Vagina (tissue), 2 donors: ENCODE results near the gene PCSK6. TPM values are rescaled to one million over a fixed set of nuclear protein-coding genes. Genes with fewer than 3 reads are reported as not detected.

Experiments
- DNase-seq, 2 donors: peaks; one replicate each; pipeline ENCODE4 v3.0.0-alpha.2; 2017; ENCODE audit errors: extremely low spot score in 2 of 2
- H3K27ac ChIP-seq: fragments of 200-600 bp; sonication (generic); one replicate; pipeline ENCODE4 v1.5.1; 2019
- H3K27me3 ChIP-seq: fragments of 200-600 bp; sonication (generic); one replicate; pipeline ENCODE4 v1.5.1; 2019
- H3K36me3 ChIP-seq, 2 donors: fragments of 200-600 bp; sonication (generic); one replicate each; pipeline ENCODE4 v1.5.1; 2017 to 2019
- H3K4me1 ChIP-seq: fragments of 200-600 bp; sonication (generic); one replicate; pipeline ENCODE4 v1.5.1; 2019
- H3K4me3 ChIP-seq, 2 donors: fragments of 200-600 bp; sonication (generic); 1 replicate in 1 of 2; 2 replicates in 1 of 2; pipeline ENCODE4 v1.5.1; 2016 to 2019
- H3K9me3 ChIP-seq: fragments of 200-600 bp; sonication (generic); one replicate; pipeline ENCODE4 v1.5.1; 2019
- POLR2A ChIP-seq, 2 donors: fragments of 450-650 bp; IDR thresholded peaks; one replicate each; pipeline ENCODE4 v1.6.1; 2017; ENCODE audit warnings: antibody characterized with exemption in 2 of 2, mild to moderate bottlenecking in 2 of 2, moderate library complexity in 2 of 2
- POLR2AphosphoS5 ChIP-seq, 2 donors: sonication (generic); formaldehyde crosslinking; IDR thresholded peaks; one replicate each; pipeline ENCODE4 v1.9.0; 2017; ENCODE audit warnings: antibody characterized with exemption in 2 of 2, mild to moderate bottlenecking in 2 of 2, low read depth in 1 of 2; ENCODE audit not compliant: insufficient read depth in 1 of 2
- intact Hi-C: fragments of 100-400 bp; cut with DNase I; formaldehyde crosslinking; loops from one replicate; pipeline ENCODE4 v1.15.1; 2023
- total RNA-seq: library from RNA; depleted of rRNA; stranded (reverse); fragments of >200 nt; gene quantifications from one replicate; pipeline ENCODE4 v1.2.3, GENCODE V29; 2016
- TF ChIP-seq, protein P1 (sequence below), 3 experiments: fragments of 450-650 bp in 2 of 3; fragments of 200-600 bp in 1 of 3; sonication (generic) in 1 of 3; IDR thresholded peaks; one replicate each; pipeline ENCODE4 v1.5.1; 2017 to 2019; ENCODE audit warnings: antibody characterized with exemption in 3 of 3, mild to moderate bottlenecking in 2 of 3, moderate library complexity in 2 of 3

PCSK6 gene
- total RNA-seq, 1 donor from 2014 or later: 7.4 TPM

DNA sequence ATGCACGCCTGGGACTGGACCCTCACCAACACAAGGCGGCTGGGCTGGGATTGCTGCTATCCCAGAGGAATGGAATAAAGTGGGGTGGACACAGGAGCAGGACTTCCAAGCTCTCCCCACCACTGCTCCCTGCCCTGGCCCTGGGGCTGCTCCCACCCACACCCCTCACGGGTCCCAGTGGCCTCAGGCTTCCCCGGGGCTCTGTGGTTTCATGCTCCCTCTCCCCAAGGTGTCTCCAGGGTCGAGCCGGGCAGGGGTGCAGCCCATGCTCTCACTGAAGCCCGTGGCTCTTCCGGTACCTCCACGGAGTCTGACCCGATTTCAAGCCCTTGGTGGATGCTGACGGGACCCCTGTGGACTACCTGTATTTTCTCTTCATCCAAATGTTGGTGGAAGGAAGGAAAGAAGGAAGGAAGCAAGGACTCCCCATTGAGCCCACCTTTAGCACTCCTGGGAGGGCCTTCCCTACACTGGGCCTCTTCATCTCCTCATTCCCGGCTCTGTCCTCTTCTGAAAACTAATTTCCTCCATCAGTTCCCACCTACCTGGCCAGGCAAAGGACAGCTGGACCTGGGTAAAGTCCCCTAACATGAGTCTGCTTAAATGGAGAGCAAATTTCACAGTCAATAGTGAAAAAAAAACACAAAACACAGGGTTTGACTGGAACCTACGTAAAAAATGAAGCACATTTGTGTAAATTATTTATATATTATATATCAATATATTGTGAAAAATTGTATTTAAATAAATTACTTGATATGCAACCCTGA is 44.0 kb upstream of the PCSK6 start:
- Histone ChIP-seq H3K36me3 (no peaks in the 10 kb centered on the region), H3K27ac (no peak overlapping the region), H3K4me3 (no peak overlapping the region), H3K9me3 (no peaks in the 10 kb centered on the region), H3K27me3 (no peaks in the 10 kb centered on the region), H3K4me1 (no peaks in the 10 kb centered on the region)
- intact Hi-C loops: no loop called here
- peak; percentile 67 to 70 for DNase-seq
- TF ChIP-seq POLR2A (IDR thresholded peaks at IDR 0.05) (no peak), POLR2AphosphoS5 (IDR thresholded peaks at IDR 0.05; ENCODE audit: insufficient read depth in 1 of 2, low read depth in 1 of 2) (no peak)
- TF ChIP-seq, protein P1, sequence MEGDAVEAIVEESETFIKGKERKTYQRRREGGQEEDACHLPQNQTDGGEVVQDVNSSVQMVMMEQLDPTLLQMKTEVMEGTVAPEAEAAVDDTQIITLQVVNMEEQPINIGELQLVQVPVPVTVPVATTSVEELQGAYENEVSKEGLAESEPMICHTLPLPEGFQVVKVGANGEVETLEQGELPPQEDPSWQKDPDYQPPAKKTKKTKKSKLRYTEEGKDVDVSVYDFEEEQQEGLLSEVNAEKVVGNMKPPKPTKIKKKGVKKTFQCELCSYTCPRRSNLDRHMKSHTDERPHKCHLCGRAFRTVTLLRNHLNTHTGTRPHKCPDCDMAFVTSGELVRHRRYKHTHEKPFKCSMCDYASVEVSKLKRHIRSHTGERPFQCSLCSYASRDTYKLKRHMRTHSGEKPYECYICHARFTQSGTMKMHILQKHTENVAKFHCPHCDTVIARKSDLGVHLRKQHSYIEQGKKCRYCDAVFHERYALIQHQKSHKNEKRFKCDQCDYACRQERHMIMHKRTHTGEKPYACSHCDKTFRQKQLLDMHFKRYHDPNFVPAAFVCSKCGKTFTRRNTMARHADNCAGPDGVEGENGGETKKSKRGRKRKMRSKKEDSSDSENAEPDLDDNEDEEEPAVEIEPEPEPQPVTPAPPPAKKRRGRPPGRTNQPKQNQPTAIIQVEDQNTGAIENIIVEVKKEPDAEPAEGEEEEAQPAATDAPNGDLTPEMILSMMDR (IDR thresholded peaks at IDR 0.05): no peak

DNA sequence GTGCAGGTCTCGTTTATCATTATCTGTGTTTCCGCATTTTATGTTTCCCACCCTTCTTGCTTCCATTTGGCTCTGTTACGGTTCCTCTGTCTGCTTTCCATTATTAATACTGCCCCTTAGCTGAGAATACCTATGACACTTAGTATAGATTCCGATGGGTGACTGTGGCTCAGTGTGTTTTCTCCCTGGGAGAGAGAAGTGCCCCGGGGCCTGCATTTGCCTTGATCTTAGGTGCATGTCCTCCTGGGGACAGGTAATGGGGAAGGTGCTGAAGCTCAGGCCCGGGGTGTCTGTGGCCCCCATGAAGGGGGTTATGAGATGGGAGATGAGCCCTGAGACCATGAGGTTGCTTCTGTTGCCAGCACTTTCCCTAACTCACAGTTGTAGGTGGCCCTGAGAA is 43.4 kb upstream of the PCSK6 start:
- H3K27me3 ChIP-seq: no peaks in the 10 kb centered on the region
- H3K27ac ChIP-seq: no peak overlapping the region
- no peak overlapping the region for H3K4me3 ChIP-seq
- peak in 1 of 2 donors; percentile 72 for DNase-seq
- H3K9me3 ChIP-seq: no peaks in the 10 kb centered on the region
- intact Hi-C loops: no loop called here
- no peaks in the 10 kb centered on the region for H3K4me1 ChIP-seq
- H3K36me3 ChIP-seq: no peaks in the 10 kb centered on the region
- TF ChIP-seq, protein P1 (IDR thresholded peaks at IDR 0.05): no peak
- TF ChIP-seq POLR2AphosphoS5 (IDR thresholded peaks at IDR 0.05; ENCODE audit: insufficient read depth in 1 of 2, low read depth in 1 of 2): no peak
- no peak for TF ChIP-seq POLR2A (IDR thresholded peaks at IDR 0.05)

DNA sequence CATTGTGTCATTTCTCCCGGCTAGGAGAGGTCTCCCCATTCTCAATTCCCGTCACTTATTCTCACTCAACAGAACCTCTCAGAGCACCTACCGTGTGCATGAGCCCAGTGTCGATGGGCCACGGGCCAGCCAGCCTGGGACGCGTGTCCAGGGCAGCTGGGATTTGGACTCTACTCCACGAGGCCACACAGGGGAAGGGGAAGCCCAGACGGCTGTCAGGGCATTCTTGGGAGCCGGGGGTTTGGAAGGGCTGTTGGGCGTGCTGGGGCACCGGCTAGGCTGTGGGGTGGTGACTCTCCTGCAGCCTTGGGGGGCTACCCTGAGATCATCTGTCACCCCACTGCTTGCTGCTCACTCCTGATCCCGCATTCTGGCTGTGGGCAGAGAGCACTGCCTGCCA is 41.7 kb upstream of the PCSK6 start:
- Histone ChIP-seq H3K27ac (no peak overlapping the region), H3K36me3 (no peaks in the 10 kb centered on the region), H3K4me3 (no peak overlapping the region), H3K9me3 (no peaks in the 10 kb centered on the region), H3K4me1 (no peaks in the 10 kb centered on the region), H3K27me3 (no peaks in the 10 kb centered on the region)
- intact Hi-C loops: no loop called here
- no peak for TF ChIP-seq POLR2A (IDR thresholded peaks at IDR 0.05)
- TF ChIP-seq POLR2AphosphoS5 (IDR thresholded peaks at IDR 0.05; ENCODE audit: insufficient read depth in 1 of 2, low read depth in 1 of 2): no peak
- TF ChIP-seq, protein P1 (IDR thresholded peaks at IDR 0.05): no peak
- DNase-seq: peak; percentile 52 to 77

DNA sequence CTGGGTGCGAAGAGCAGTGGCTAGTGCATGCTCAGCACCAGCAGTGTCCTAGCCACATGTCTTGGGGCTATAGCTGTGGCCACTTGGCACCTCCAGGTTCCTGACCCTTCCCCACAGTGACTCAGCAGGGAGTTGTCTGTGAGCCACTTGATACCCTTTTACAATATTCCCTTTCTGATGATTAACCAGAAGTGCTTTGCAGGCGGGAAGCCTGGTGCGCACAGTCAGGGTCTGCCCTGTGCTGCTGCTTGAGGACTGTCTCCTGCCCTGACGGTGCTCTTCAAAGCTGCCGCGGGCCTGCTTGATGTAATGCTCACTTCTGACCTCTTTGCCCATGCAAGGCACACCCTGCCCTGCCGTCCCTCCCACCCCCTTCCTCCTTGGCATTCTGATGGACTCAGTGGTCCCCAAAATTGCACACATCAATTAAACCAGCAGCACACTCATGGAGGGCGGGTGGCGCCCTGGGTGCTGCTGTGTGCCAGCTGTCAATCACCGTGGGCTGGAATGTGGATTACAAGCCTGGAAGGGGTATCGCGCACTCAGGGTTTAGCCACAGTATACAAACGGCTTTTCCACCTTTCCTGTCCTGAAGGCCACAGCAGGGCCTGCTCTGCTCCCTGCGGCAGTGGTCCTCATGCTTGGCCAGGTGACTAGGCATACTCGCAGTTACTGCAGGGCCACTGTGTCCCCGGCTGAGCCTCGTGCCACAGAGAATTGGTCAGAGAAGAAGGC is 40.9 kb upstream of the PCSK6 start:
- H3K27ac ChIP-seq: no peak overlapping the region
- no peaks in the 10 kb centered on the region for H3K27me3 ChIP-seq
- H3K36me3 ChIP-seq: no peaks in the 10 kb centered on the region
- H3K9me3 ChIP-seq: no peaks in the 10 kb centered on the region
- DNase-seq: peak; percentile 71 to 72
- no peak for TF ChIP-seq POLR2AphosphoS5 (IDR thresholded peaks at IDR 0.05; ENCODE audit: insufficient read depth in 1 of 2, low read depth in 1 of 2)
- TF ChIP-seq, protein P1 (IDR thresholded peaks at IDR 0.05): no peak
- no peak for TF ChIP-seq POLR2A (IDR thresholded peaks at IDR 0.05)
- no peaks in the 10 kb centered on the region for H3K4me1 ChIP-seq
- intact Hi-C loops: no loop called here
- H3K4me3 ChIP-seq: no peak overlapping the region

DNA sequence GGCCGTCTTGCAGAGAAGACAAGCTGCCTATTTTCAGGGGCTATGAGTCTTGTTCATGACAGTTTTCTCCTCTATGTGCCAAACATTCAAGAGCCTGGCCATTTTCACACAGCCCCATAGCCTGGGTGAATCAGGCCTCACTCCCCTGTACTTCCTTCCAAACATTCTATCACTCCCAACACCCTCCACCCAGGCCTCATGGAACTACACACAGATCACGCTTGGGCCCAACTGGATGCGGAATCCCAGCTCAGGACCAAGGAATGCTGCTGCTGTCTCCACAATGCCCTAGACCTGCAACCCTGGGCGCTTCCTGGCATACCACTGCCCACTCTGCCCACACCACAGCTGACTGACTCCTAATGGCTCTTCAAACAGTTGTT is 39.4 kb upstream of the PCSK6 start:
- intact Hi-C loops: no loop called here
- no peak for TF ChIP-seq POLR2AphosphoS5 (IDR thresholded peaks at IDR 0.05; ENCODE audit: insufficient read depth in 1 of 2, low read depth in 1 of 2)
- TF ChIP-seq POLR2A (IDR thresholded peaks at IDR 0.05): no peak
- TF ChIP-seq, protein P1 (IDR thresholded peaks at IDR 0.05): no peak

More for the DNA sequence above, 39.4 kb upstream of the PCSK6 start:
- no peak overlapping the region for H3K27ac ChIP-seq
- H3K36me3 ChIP-seq: no peaks in the 10 kb centered on the region
- no peak overlapping the region for H3K4me3 ChIP-seq
- peak; percentile 46 to 72 for DNase-seq
- no peaks in the 10 kb centered on the region for H3K4me1 ChIP-seq
- no peaks in the 10 kb centered on the region for H3K9me3 ChIP-seq
- H3K27me3 ChIP-seq: no peaks in the 10 kb centered on the region
